ELF-1 (cell line): Measurements from ENCODE around the gene KXD1.
A peak's percentile ranks its signal among the peaks of the same experiment; 100 is the strongest.
"Not testable (repeated sequence)": the region's sequence is repeated elsewhere in the genome, so short reads cannot be mapped to it uniquely, and the experiment has no call there.

Source experiments
- DNase-seq: peaks from one replicate; pipeline ENCODE4 v3.0.0-alpha.2; 2016; ENCODE audit warnings: low read depth, low spot score

KXD1 gene

GRCh38 chr19:18557411-18558201, at the start of gene KXD1:
Gene KXD1 (plus strand): TSS chr19:18557870. CDS start chr19:18562057, 4,187 bp downstream.
- DNase-seq: peak; percentile 92

- DNase-seq: no peak
Measured at GRCh38 chr19:18508585-18508984, 49.1 kb upstream of the KXD1 start.

- no peak for DNase-seq
Measured at GRCh38 chr19:18510216-18510615, 47.5 kb upstream of the KXD1 start.

- no peak for DNase-seq
Measured at GRCh38 chr19:18513868-18514267, 43.8 kb upstream of the KXD1 start.

- DNase-seq: peak; percentile 56
Measured at GRCh38 chr19:18514800-18515682, 42.6 kb upstream of the KXD1 start.

- DNase-seq: no peak
Measured at GRCh38 chr19:18515959-18516358, 41.7 kb upstream of the KXD1 start.

GRCh38 chr19:18517606-18518005, 40.1 kb upstream of the KXD1 start:
- no peak for DNase-seq

- DNase-seq: no peak
Measured at GRCh38 chr19:18518639-18519038, 39.0 kb upstream of the KXD1 start.

GRCh38 chr19:18519962-18520847, 37.5 kb upstream of the KXD1 start:
- DNase-seq: peak; percentile 85

GRCh38 chr19:18520848-18521691, 36.6 kb upstream of the KXD1 start:
- peak; percentile 35 for DNase-seq

- no peak for DNase-seq
Measured at GRCh38 chr19:18521692-18522123, 36.0 kb upstream of the KXD1 start, which contains the start of gene ELL. Gene ELL (minus strand): TSS chr19:18522070. CDS start chr19:18522055, 15 bp downstream.

GRCh38 chr19:18522124-18522861, 35.4 kb upstream of the KXD1 start:
- peak; percentile 100 for DNase-seq

GRCh38 chr19:18522862-18523440, 34.7 kb upstream of the KXD1 start:
- not testable (repeated sequence) for DNase-seq

- peak; percentile 83 for DNase-seq
Measured at GRCh38 chr19:18523841-18524240, 33.8 kb upstream of the KXD1 start.

- DNase-seq: no peak
Measured at GRCh38 chr19:18526316-18526715, 31.4 kb upstream of the KXD1 start.

- no peak for DNase-seq
Measured at GRCh38 chr19:18529782-18530181, 27.9 kb upstream of the KXD1 start.

GRCh38 chr19:18531485-18531884, 26.2 kb upstream of the KXD1 start:
- DNase-seq: no peak

GRCh38 chr19:18532168-18532890, 25.3 kb upstream of the KXD1 start:
- DNase-seq: no peak

GRCh38 chr19:18533058-18533457, 24.6 kb upstream of the KXD1 start:
- no peak for DNase-seq
